D721Med (cell line): Measurements from ENCODE around the gene MALAT1.
"Not testable (repeated sequence)": the region's sequence is repeated elsewhere in the genome, so short reads cannot be mapped to it uniquely, and the experiment has no call there.

ENCODE experiments used
- DNase-seq: peaks from one replicate; pipeline ENCODE4 v3.0.0; 2011; ENCODE audit warnings: low spot score; ENCODE audit not compliant: insufficient read length
- FAIRE-seq: peaks from 2 replicates; lab custom pipeline; 2011; peaks lifted over from hg19 to GRCh38; lab: Jason Lieb, UNC
- CTCF ChIP-seq: IDR thresholded peaks from 2 replicates; pipeline ENCODE4 v1.5.1; 2012; ENCODE audit warnings: mild to moderate bottlenecking, control low read depth; ENCODE audit not compliant: insufficient read depth; ENCODE audit errors: missing control alignments

The MALAT1 gene

GRCh38 chr11:65498977-65499712 is at the start of gene MALAT1:
Gene MALAT1, plus strand, starts transcription at chr11:65499045.
- no peak for TF ChIP-seq CTCF
- no peak for DNase-seq
- no peak for FAIRE-seq

GRCh38 chr11:65451301-65451700 is 47.5 kb upstream of the MALAT1 start:
- DNase-seq, FAIRE-seq: not testable (repeated sequence)

GRCh38 chr11:65452259-65452658 is 46.6 kb upstream of the MALAT1 start:
- not testable (repeated sequence) for FAIRE-seq, DNase-seq

- DNase-seq (no peak), FAIRE-seq (no peak)
- TF ChIP-seq CTCF = no peak
These were observed 45.9 kb upstream of the MALAT1 start for GRCh38 chr11:65452806-65453490.

- FAIRE-seq = no peak
These were observed 44.5 kb upstream of the MALAT1 start for GRCh38 chr11:65454311-65454695.

GRCh38 chr11:65454696-65455456 is 44.0 kb upstream of the MALAT1 start:
- TF ChIP-seq CTCF = peak; percentile 25
- no peak for FAIRE-seq
- peak; percentile 100 for DNase-seq

More at GRCh38 chr11:65454311-65454695, 44.5 kb upstream of the MALAT1 start:
- TF ChIP-seq CTCF = no peak
- no peak for DNase-seq

GRCh38 chr11:65456418-65456817 is 42.4 kb upstream of the MALAT1 start:
- DNase-seq (no peak), FAIRE-seq (no peak)
- TF ChIP-seq CTCF = no peak
